ENCODE measurements around the gene SGF29. TPM values are rescaled to one million over a fixed set of nuclear protein-coding genes. Genes with fewer than 3 reads are reported as not detected.

Gene SGF29
- total and polyA plus RNA-seq, 2 donors (not counting 1 experiment from before 2014, with no cell fraction given), result 1.6 to 6.9 TPM

- H3K9ac ChIP-seq (ENCODE audit: insufficient read depth, low read length), result no peak overlapping the region
- no peaks in the 10 kb centered on the region for H3K36me3 ChIP-seq (ENCODE audit: control insufficient read depth, insufficient read depth, low read length)
- no peaks in the 10 kb centered on the region for H3K27me3 ChIP-seq (ENCODE audit: control insufficient read depth, insufficient read depth, low read length)
- H3K27ac ChIP-seq (ENCODE audit: insufficient read depth, low read length), result no peak overlapping the region
- H4K20me1 ChIP-seq (ENCODE audit: control insufficient read depth, extremely low read depth, insufficient read depth, low read length), result no peaks in the 10 kb centered on the region
- no peak overlapping the region for H3K4me3 ChIP-seq (replicated peaks in 1 of 4; ENCODE audit: control extremely low read depth in 1 of 4, insufficient read depth in 1 of 4, low read depth in 3 of 4, low read length in 4 of 4)
- no peaks in the 10 kb centered on the region for H3K79me2 ChIP-seq (ENCODE audit: control insufficient read depth, insufficient read depth, low read length)
- TF ChIP-seq CTCF (conservative IDR thresholded peaks at IDR 0.05 in 1 of 2, IDR thresholded peaks at IDR 0.05 in 1 of 2; ENCODE audit: low read depth in 1 of 2, low read length in 2 of 2), result no peak
- no peak for TF ChIP-seq EZH2 (IDR thresholded peaks at IDR 0.05; ENCODE audit: low read length, missing control alignments)
- no peak overlapping the region for H3K4me2 ChIP-seq (ENCODE audit: extremely low read depth, insufficient read depth, low read length)
- H2AFZ ChIP-seq (ENCODE audit: low read length), result no peak overlapping the region
- DNase-seq (ENCODE audit: low read depth in 2 of 2), result no peak
- H3K9me3 ChIP-seq (ENCODE audit: control insufficient read depth, insufficient read depth, low read depth, low read length), result no peaks in the 10 kb centered on the region
- no peaks in the 10 kb centered on the region for H3K4me1 ChIP-seq (ENCODE audit: control insufficient read depth, extremely low read depth, insufficient read depth, low read length)
Measured at GRCh38 chr16:28587386-28587785, 33.7 kb downstream of the SGF29 start.

DNA sequence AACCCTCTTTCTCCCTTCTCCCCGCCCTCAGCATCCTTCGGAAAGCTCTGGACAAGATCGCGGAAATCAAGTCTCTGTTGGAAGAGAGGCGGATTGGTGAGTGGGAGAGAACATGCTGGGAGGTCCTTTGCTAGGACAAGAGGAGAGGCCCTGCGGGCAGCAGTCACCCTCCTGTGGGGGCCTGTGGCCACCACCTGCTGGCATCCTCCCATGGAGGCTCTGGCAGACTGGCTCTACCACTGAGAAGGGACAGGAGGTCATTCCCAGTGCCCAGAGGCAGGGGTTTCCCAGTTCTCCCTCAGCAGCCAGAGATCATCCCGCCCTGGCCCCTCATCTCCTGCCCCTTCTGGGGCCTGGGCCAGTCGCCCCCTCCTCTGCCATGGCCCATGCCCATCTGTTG is 35.3 kb downstream of the SGF29 start:
- H3K4me3 ChIP-seq (replicated peaks in 1 of 4; ENCODE audit: control extremely low read depth in 1 of 4, insufficient read depth in 1 of 4, low read depth in 3 of 4, low read length in 4 of 4), result no peak overlapping the region
- no peak overlapping the region for H3K27ac ChIP-seq (ENCODE audit: insufficient read depth, low read length)
- no peaks in the 10 kb centered on the region for H3K4me1 ChIP-seq (ENCODE audit: control insufficient read depth, extremely low read depth, insufficient read depth, low read length)
- no peak for DNase-seq (ENCODE audit: low read depth in 2 of 2)
- TF ChIP-seq CTCF (conservative IDR thresholded peaks at IDR 0.05 in 1 of 2, IDR thresholded peaks at IDR 0.05 in 1 of 2; ENCODE audit: low read depth in 1 of 2, low read length in 2 of 2), result no peak
- no peak for TF ChIP-seq EZH2 (IDR thresholded peaks at IDR 0.05; ENCODE audit: low read length, missing control alignments)
- H3K9ac ChIP-seq (ENCODE audit: insufficient read depth, low read length), result no peak overlapping the region
- no peak overlapping the region for H3K4me2 ChIP-seq (ENCODE audit: extremely low read depth, insufficient read depth, low read length)
- no peaks in the 10 kb centered on the region for H3K9me3 ChIP-seq (ENCODE audit: control insufficient read depth, insufficient read depth, low read depth, low read length)
- no peaks in the 10 kb centered on the region for H3K36me3 ChIP-seq (ENCODE audit: control insufficient read depth, insufficient read depth, low read length)
- no peaks in the 10 kb centered on the region for H4K20me1 ChIP-seq (ENCODE audit: control insufficient read depth, extremely low read depth, insufficient read depth, low read length)
- no peaks in the 10 kb centered on the region for H3K79me2 ChIP-seq (ENCODE audit: control insufficient read depth, insufficient read depth, low read length)
- no peaks in the 10 kb centered on the region for H3K27me3 ChIP-seq (ENCODE audit: control insufficient read depth, insufficient read depth, low read length)
- H2AFZ ChIP-seq (ENCODE audit: low read length), result no peak overlapping the region

DNA sequence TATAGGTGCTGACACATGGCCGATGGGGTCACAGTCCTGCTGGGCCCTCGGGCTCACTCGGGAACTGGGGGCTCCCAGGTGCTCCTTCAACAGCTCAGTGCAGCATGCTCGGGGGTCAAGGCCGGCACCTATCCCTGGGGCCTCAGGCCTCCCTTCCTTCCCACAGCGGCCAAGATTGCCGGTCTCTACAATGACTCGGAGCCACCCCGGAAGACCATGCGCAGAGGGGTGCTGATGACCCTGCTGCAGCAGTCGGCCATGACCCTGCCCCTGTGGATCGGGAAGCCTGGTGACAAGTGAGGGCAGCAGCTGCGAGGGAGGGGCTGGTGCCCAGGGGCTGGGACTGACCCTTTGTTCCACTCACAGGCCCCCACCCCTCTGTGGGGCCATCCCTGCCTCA is 36.2 kb downstream of the SGF29 start:
- Histone ChIP-seq H4K20me1 (ENCODE audit: control insufficient read depth, extremely low read depth, insufficient read depth, low read length) (no peaks in the 10 kb centered on the region), H3K4me3 (replicated peaks in 1 of 4; ENCODE audit: control extremely low read depth in 1 of 4, insufficient read depth in 1 of 4, low read depth in 3 of 4, low read length in 4 of 4) (no peak overlapping the region), H2AFZ (ENCODE audit: low read length) (no peak overlapping the region), H3K9ac (ENCODE audit: insufficient read depth, low read length) (no peak overlapping the region), H3K27me3 (ENCODE audit: control insufficient read depth, insufficient read depth, low read length) (no peaks in the 10 kb centered on the region), H3K79me2 (ENCODE audit: control insufficient read depth, insufficient read depth, low read length) (no peaks in the 10 kb centered on the region), H3K4me2 (ENCODE audit: extremely low read depth, insufficient read depth, low read length) (no peak overlapping the region), H3K27ac (ENCODE audit: insufficient read depth, low read length) (no peak overlapping the region), H3K4me1 (ENCODE audit: control insufficient read depth, extremely low read depth, insufficient read depth, low read length) (no peaks in the 10 kb centered on the region), H3K36me3 (ENCODE audit: control insufficient read depth, insufficient read depth, low read length) (no peaks in the 10 kb centered on the region), H3K9me3 (ENCODE audit: control insufficient read depth, insufficient read depth, low read depth, low read length) (no peaks in the 10 kb centered on the region)
- DNase-seq (ENCODE audit: low read depth in 2 of 2), result no peak
- no peak for TF ChIP-seq CTCF (conservative IDR thresholded peaks at IDR 0.05 in 1 of 2, IDR thresholded peaks at IDR 0.05 in 1 of 2; ENCODE audit: low read depth in 1 of 2, low read length in 2 of 2)
